GM19324 (cell line): ENCODE data around the gene RAI1.

Source experiments
- ATAC-seq: cut with Tn5 transposase; IDR thresholded peaks from one replicate; pipeline ENCODE4 v1.9.1; 2021; ENCODE audit warnings: mild to moderate bottlenecking, moderate library complexity; ENCODE audit not compliant: unreplicated experiment, low FRiP score

RAI1 gene

GRCh38 chr17:17851103-17852002 is 170.1 kb downstream of the RAI1 start:
- ATAC-seq: no peak

- no peak for ATAC-seq
These were observed 171.7 kb downstream of the RAI1 start for GRCh38 chr17:17852930-17853329.

GRCh38 chr17:17853811-17854447 is 172.7 kb downstream of the RAI1 start:
- no peak for ATAC-seq

GRCh38 chr17:17855976-17856375 is 174.7 kb downstream of the RAI1 start:
- no peak for ATAC-seq

- no peak for ATAC-seq
These were observed 175.1 kb downstream of the RAI1 start for GRCh38 chr17:17856386-17856785.

GRCh38 chr17:17857496-17857895 is 176.2 kb downstream of the RAI1 start:
- no peak for ATAC-seq

DNA sequence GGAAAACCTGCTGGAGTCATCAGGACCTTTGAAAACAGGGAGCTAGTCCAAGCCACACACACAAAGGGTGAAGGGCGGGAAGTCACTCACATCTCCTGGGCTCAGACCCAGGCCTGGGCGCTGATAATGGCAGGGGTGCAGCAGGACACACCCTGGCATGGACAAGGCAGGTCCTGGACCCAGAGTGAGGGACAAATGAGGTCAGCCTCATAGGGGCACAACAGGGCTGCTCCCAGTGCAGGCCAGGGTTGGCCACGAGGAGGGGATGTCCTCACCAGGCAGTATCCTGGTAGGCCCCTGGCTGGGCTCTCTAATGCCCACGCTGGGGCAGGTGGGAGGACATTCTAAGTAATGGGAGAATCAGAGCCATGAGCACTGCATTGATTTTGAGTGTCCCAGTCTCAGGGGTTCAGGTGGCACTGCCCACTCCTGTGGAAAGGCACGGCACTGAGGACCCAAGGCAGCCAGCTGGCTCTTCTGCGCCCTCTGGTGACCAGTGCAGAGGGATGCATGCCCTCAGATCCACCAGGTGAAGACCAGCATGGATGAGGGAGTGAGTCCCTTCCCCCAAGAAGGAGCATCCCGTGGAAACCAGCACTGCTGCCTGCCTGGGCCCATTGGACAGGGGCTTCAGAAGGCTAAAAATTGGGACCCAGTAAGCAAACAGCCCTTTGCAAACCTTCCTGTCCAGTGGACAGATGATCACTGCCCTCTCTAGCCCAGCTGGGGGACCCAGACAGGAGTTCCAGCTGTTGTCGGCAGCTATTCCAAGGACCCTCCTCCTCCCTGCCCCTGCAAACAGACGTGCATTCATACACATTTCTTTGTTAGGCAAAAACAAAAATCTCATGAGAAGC is 178.9 kb downstream of the RAI1 start:
- no peak for ATAC-seq

GRCh38 chr17:17860766-17861107 is 179.5 kb downstream of the RAI1 start:
- no peak for ATAC-seq
